GM12878 (cell line): ENCODE measurements around the gene PAPPA. TPM values are rescaled to one million over a fixed set of nuclear protein-coding genes. Genes with fewer than 3 reads are reported as not detected.

Experiments
- ATAC-seq: fragments of 200-7000 bp; cut with Tn5 transposase; 3 replicates; pipeline ENCODE4 v1.9.1; 2020; ENCODE audit warnings: mild to moderate bottlenecking, moderate library complexity
- BruUV-seq: library from RNA; stranded (reverse); fragments of 400-500 nt; replicated peaks from 2 replicates; lab custom pipeline; 2021; lab: Mats Ljungman, UMichigan
- CTCF ChIA-PET: fragments of 300-600 bp; sonication (Branson Sonifier 250); formaldehyde crosslinking; extraction: SDS; loops from one replicate; lab custom pipeline; 2021; ENCODE audit warnings: inconsistent platforms; lab: Yijun Ruan, JAX
- POLR2A ChIA-PET: fragments of 350-600 bp; formaldehyde crosslinking; extraction: SDS; loops from one replicate; lab custom pipeline; 2021; ENCODE audit warnings: inconsistent platforms; lab: Charles Lee
- RAD21 ChIA-PET: fragments of 300-600 bp; sonication (Branson Sonifier 250); formaldehyde crosslinking; loops from one replicate; lab custom pipeline; 2023; ENCODE audit warnings: antibody characterized with exemption; ENCODE audit not compliant: unreplicated experiment; lab: Charles Lee
- SMC1A ChIA-PET: fragments of 300-600 bp; sonication (Branson Sonifier 250); formaldehyde crosslinking; loops from one replicate; lab custom pipeline; 2023; ENCODE audit not compliant: unreplicated experiment, uncharacterized antibody; lab: Charles Lee
- DNase-seq: peaks from one replicate; pipeline ENCODE4 v3.0.0-alpha.2; 2011; ENCODE audit warnings: low read depth, low spot score
- FAIRE-seq: peaks from 3 replicates; lab custom pipeline; 2011; peaks lifted over from hg19 to GRCh38; lab: Jason Lieb, UNC
- H2AFZ ChIP-seq: 2 replicates; pipeline ENCODE4 v1.6.0; 2011; ENCODE audit warnings: low read depth, low read length, control low read depth; ENCODE audit not compliant: control insufficient read depth
- H3K27ac ChIP-seq: 2 replicates; pipeline ENCODE4 v1.5.1; 2011; ENCODE audit warnings: control low read depth; ENCODE audit not compliant: control insufficient read depth, insufficient read depth
- H3K27me3 ChIP-seq, 2 experiments: replicated peaks in 1 of 2; 2 replicates each; pipeline versions ENCODE4 v1.6.0 to v1.6.1; 2011; ENCODE audit warnings: low read length in 1 of 2; ENCODE audit not compliant: control insufficient read depth in 2 of 2, insufficient read depth in 2 of 2
- H3K36me3 ChIP-seq, 2 experiments: 2 replicates each; pipeline ENCODE4 v1.5.1; 2011; ENCODE audit warnings: low read length in 1 of 2; ENCODE audit not compliant: control insufficient read depth in 2 of 2, insufficient read depth in 2 of 2
- H3K4me1 ChIP-seq: 2 replicates; pipeline ENCODE4 v1.6.1; 2011; ENCODE audit warnings: mild to moderate bottlenecking, low read length, moderate library complexity, mixed read lengths; ENCODE audit not compliant: control insufficient read depth, insufficient read depth
- H3K4me2 ChIP-seq: 2 replicates; pipeline ENCODE4 v1.6.0; 2011; ENCODE audit warnings: control low read depth; ENCODE audit not compliant: control insufficient read depth, insufficient read depth
- H3K4me3 ChIP-seq: fragments of 200-600 bp; sonication (generic); 2 replicates; pipeline ENCODE4 v1.5.1; 2016
- H3K79me2 ChIP-seq: 2 replicates; pipeline ENCODE4 v1.6.0; 2011; ENCODE audit warnings: low read length; ENCODE audit not compliant: control insufficient read depth, insufficient read depth
- H3K9ac ChIP-seq: 2 replicates; pipeline ENCODE4 v1.8.0; 2011; ENCODE audit warnings: low read length, control low read depth, mixed read lengths; ENCODE audit not compliant: control insufficient read depth, insufficient read depth
- H3K9me3 ChIP-seq: replicated peaks from 3 replicates; pipeline ENCODE4 v1.5.1; 2011; ENCODE audit warnings: mild to moderate bottlenecking, low read length; ENCODE audit not compliant: control insufficient read depth, insufficient read depth
- H4K20me1 ChIP-seq: 2 replicates; pipeline ENCODE4 v1.6.0; 2011; ENCODE audit not compliant: control insufficient read depth, insufficient read depth
- ATF3 ChIP-seq: IDR thresholded peaks from 2 replicates; pipeline ENCODE4 v1.6.1; 2011; ENCODE audit warnings: low read depth, mild to moderate bottlenecking, low read length, moderate library complexity, borderline replicate concordance; ENCODE audit errors: extremely low read depth
- BCL3 ChIP-seq: IDR thresholded peaks from 2 replicates; pipeline ENCODE4 v1.6.1; 2011; ENCODE audit warnings: borderline replicate concordance, low read depth, mild to moderate bottlenecking, moderate library complexity, low read length; ENCODE audit not compliant: insufficient read depth, poor library complexity, severe bottlenecking
- CBFB ChIP-seq: IDR thresholded peaks from 2 replicates; pipeline ENCODE4 v1.6.1; 2016; ENCODE audit warnings: antibody characterized with exemption, low read depth
- ETV6 ChIP-seq, 2 experiments: fragments of 450-650 bp in 1 of 2; IDR thresholded peaks in 1 of 2; conservative IDR thresholded peaks in 1 of 2; 2 replicates each; pipeline ENCODE4 v1.6.1; 2014; ENCODE audit warnings: antibody characterized with exemption in 1 of 2, borderline replicate concordance in 1 of 2, low read depth in 1 of 2, mild to moderate bottlenecking in 1 of 2, moderate library complexity in 1 of 2
- KDM1A ChIP-seq: fragments of 200-600 bp; sonication (generic); IDR thresholded peaks from 2 replicates; pipeline ENCODE4 v1.6.1; 2016; ENCODE audit warnings: borderline replicate concordance
- KLF5 ChIP-seq: fragments of 450-650 bp; IDR thresholded peaks from 2 replicates; pipeline ENCODE4 v1.6.1; 2014; ENCODE audit warnings: mild to moderate bottlenecking; ENCODE audit not compliant: partially characterized antibody
- NRF1 ChIP-seq: conservative IDR thresholded peaks from 2 replicates; pipeline ENCODE4 v1.6.1; 2011; ENCODE audit warnings: mild to moderate bottlenecking, low read depth, low read length, improper control_type of control experiment
- ZZZ3 ChIP-seq: IDR thresholded peaks from 2 replicates; pipeline ENCODE4 v1.6.1; 2011; ENCODE audit warnings: low read depth; ENCODE audit not compliant: control insufficient read depth, insufficient read length
- WGBS: methylation state at CpG from one replicate; pipeline ENCODE4 v1.1.6; 2016; ENCODE audit warnings: low lambda C conversion rate; ENCODE audit not compliant: insufficient replicate concordance, insufficient coverage; ENCODE audit errors: missing lambda C conversion rate; 5-methylcytosine and 5-hydroxymethylcytosine counted together
- in situ Hi-C: fragments of 300-500 bp; cut with MboI; formaldehyde crosslinking; loops from 9 replicates; pipeline ENCODE4 v1.14.3; 2018; ENCODE audit warnings: mixed read lengths
- intact Hi-C: fragments of 100-400 bp; cut with micrococcal nuclease; formaldehyde crosslinking; loops from one replicate; pipeline ENCODE4 v1.14.2; 2022; ENCODE audit not compliant: unreplicated experiment
- polyA plus RNA-seq, 11 experiments: library from polyadenylated mRNA; depleted of rRNA in 4 of 11; unstranded in 6 of 11; stranded (reverse) in 5 of 11; fragments of >200 nt; fragmentation: Nextera tagmentation in 4 of 11; fragmentation: Illumina TruSeq in 1 of 11; extraction: Ambion mirVana in 4 of 11; extraction: Trizol in 1 of 11; gene quantifications; 1 replicate in 1 of 11; 2 replicates in 10 of 11; pipeline versions ENCODE4 v1.2.1 to v1.2.3, GENCODE V29; 2011 to 2016; ENCODE audit warnings: inconsistent platforms in 2 of 11, missing spikeins in 2 of 11, low read depth in 1 of 11
- total RNA-seq, 4 experiments: library from RNA; depleted of rRNA in 3 of 4; stranded (reverse); fragments of >200 nt in 3 of 4; fragmentation: Illumina TruSeq in 1 of 4; extraction: Trizol in 1 of 4; gene quantifications; 2 replicates each; pipeline versions ENCODE4 v1.2.1 to v1.2.3, GENCODE V29; 2013 to 2021

PAPPA gene
- total and polyA plus RNA-seq, 10 of the 15 experiments (the other 5 are each of a cell fraction or from before 2014, with no cell fraction given) = under 0.01 to 0.19 (median 0.02) TPM; not detected in 4

- ChIA-PET SMC1A (no interaction called here), CTCF (interaction anchor here (0.7 kb wide), 1 partner anchor 10 kb away, joined by 3 read pairs; no protein-coding TSS in a partner anchor), POLR2A (no interaction called here), RAD21 (no interaction called here)
- DNase-seq (no peak), FAIRE-seq (no peak), ATAC-seq (no peak)
- H3K79me2 ChIP-seq = no peaks in the 10 kb centered on the region
- in situ Hi-C loops = no loop called here
- TF ChIP-seq BCL3 (no peak), KLF5 (no peak), KDM1A (no peak), NRF1 (no peak), CBFB (no peak), ATF3 (no peak), ETV6 (conservative IDR thresholded peaks at IDR 0.05 in 1 of 2, IDR thresholded peaks at IDR 0.05 in 1 of 2; ENCODE audit: borderline replicate concordance in 1 of 2, low read depth in 1 of 2) (no peak), ZZZ3 (no peak)
- no peaks in the 10 kb centered on the region for H3K36me3 ChIP-seq
- no peaks in the 10 kb centered on the region; a peak in 2 of 4 replicates for H3K27me3 ChIP-seq
- no peaks in the 10 kb centered on the region for H3K9me3 ChIP-seq
- no peaks in the 10 kb centered on the region for H3K4me1 ChIP-seq
- no peak overlapping the region for H3K4me2 ChIP-seq
- H4K20me1 ChIP-seq = no peaks in the 10 kb centered on the region
- intact Hi-C loops = loop anchor here (10.0 kb wide), 1 partner anchor 163 kb away; no protein-coding TSS in a partner anchor
- no peak overlapping the region for H2AFZ ChIP-seq
- WGBS = 53% methylated on average over 6 of the region's 6 CpGs
- no peak overlapping the region for H3K9ac ChIP-seq
- H3K4me3 ChIP-seq = no peak overlapping the region
- no TSS peak for BruUV-seq
- H3K27ac ChIP-seq = no peak overlapping the region
Observed at GRCh38 chr9:116332090-116332489, 178.5 kb downstream of the PAPPA start.
